Measurements from ENCODE around the gene CLIC3.

Gene CLIC3

GRCh38 chr9:136958898-136959850 is 37.2 kb downstream of the CLIC3 start:
- Histone ChIP-seq H3K27ac (ENCODE audit: low read depth in 2 of 2, low read length in 2 of 2) (no peak overlapping the region), H3K4me1 (ENCODE audit: control insufficient read depth in 2 of 2, insufficient read depth in 2 of 2, low read length in 2 of 2) (peaks cover 3% of the 10 kb centered on the region in 2 donors), H3K36me3 (ENCODE audit: control insufficient read depth in 2 of 2, insufficient read depth in 2 of 2, low read length in 2 of 2) (no peaks in the 10 kb centered on the region), H3K9me3 (ENCODE audit: control insufficient read depth in 2 of 2, low read length in 2 of 2) (no peaks in the 10 kb centered on the region), H3K27me3 (ENCODE audit: control insufficient read depth in 2 of 2, insufficient read depth in 2 of 2, low read length in 2 of 2) (no peaks in the 10 kb centered on the region), H3K9ac (ENCODE audit: low read depth in 1 of 2, low read length in 2 of 2) (no peak overlapping the region), H3K4me3 (ENCODE audit: low read length in 2 of 2) (no peak overlapping the region)

- Histone ChIP-seq H3K27me3 (ENCODE audit: control insufficient read depth in 2 of 2, insufficient read depth in 2 of 2, low read length in 2 of 2) (no peaks in the 10 kb centered on the region), H3K9me3 (ENCODE audit: control insufficient read depth in 2 of 2, low read length in 2 of 2) (no peaks in the 10 kb centered on the region), H3K36me3 (ENCODE audit: control insufficient read depth in 2 of 2, insufficient read depth in 2 of 2, low read length in 2 of 2) (no peaks in the 10 kb centered on the region), H3K4me3 (ENCODE audit: low read length in 2 of 2) (no peak overlapping the region), H3K4me1 (ENCODE audit: control insufficient read depth in 2 of 2, insufficient read depth in 2 of 2, low read length in 2 of 2) (no peaks in the 10 kb centered on the region), H3K9ac (ENCODE audit: low read depth in 1 of 2, low read length in 2 of 2) (no peak overlapping the region), H3K27ac (ENCODE audit: low read depth in 2 of 2, low read length in 2 of 2) (no peak overlapping the region)
Measured at GRCh38 chr9:136958473-136958872, 37.9 kb downstream of the CLIC3 start.

DNA sequence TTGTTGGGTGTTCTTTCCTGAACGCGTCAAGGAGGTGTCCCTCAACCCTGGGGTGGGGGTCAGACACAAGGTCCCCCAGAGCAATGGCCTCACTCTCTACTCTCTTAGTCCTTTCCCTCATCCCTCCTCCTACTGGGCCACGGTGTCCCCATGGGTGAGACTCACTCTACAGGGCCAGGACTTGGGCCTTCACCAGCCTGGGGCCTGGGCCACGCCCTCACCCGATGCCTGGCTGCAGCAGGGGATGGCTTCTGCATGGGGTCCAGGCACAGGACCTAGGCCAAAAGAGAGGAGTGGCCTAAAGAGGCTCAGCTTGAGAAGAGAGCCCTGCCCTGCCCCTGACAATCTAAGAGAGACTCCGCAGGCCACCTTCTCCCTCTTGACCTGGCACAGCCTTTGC is 38.5 kb downstream of the CLIC3 start:
- no peak overlapping the region for H3K9ac ChIP-seq (ENCODE audit: low read depth in 1 of 2, low read length in 2 of 2)
- H3K9me3 ChIP-seq (ENCODE audit: control insufficient read depth in 2 of 2, low read length in 2 of 2): no peaks in the 10 kb centered on the region
- no peak overlapping the region for H3K27ac ChIP-seq (ENCODE audit: low read depth in 2 of 2, low read length in 2 of 2)

GRCh38 chr9:136957461-136957860 is 38.9 kb downstream of the CLIC3 start:
- H3K4me1 ChIP-seq (ENCODE audit: control insufficient read depth in 2 of 2, insufficient read depth in 2 of 2, low read length in 2 of 2): no peaks in the 10 kb centered on the region
- H3K9ac ChIP-seq (ENCODE audit: low read depth in 1 of 2, low read length in 2 of 2): no peak overlapping the region
- no peaks in the 10 kb centered on the region for H3K9me3 ChIP-seq (ENCODE audit: control insufficient read depth in 2 of 2, low read length in 2 of 2)
- no peaks in the 10 kb centered on the region for H3K36me3 ChIP-seq (ENCODE audit: control insufficient read depth in 2 of 2, insufficient read depth in 2 of 2, low read length in 2 of 2)
- H3K27me3 ChIP-seq (ENCODE audit: control insufficient read depth in 2 of 2, insufficient read depth in 2 of 2, low read length in 2 of 2): no peaks in the 10 kb centered on the region
- H3K4me3 ChIP-seq (ENCODE audit: low read length in 2 of 2): no peak overlapping the region
- no peak overlapping the region for H3K27ac ChIP-seq (ENCODE audit: low read depth in 2 of 2, low read length in 2 of 2)

More for the DNA sequence above, 38.5 kb downstream of the CLIC3 start:
- Histone ChIP-seq H3K27me3 (ENCODE audit: control insufficient read depth in 2 of 2, insufficient read depth in 2 of 2, low read length in 2 of 2) (no peaks in the 10 kb centered on the region), H3K4me1 (ENCODE audit: control insufficient read depth in 2 of 2, insufficient read depth in 2 of 2, low read length in 2 of 2) (no peaks in the 10 kb centered on the region), H3K36me3 (ENCODE audit: control insufficient read depth in 2 of 2, insufficient read depth in 2 of 2, low read length in 2 of 2) (no peaks in the 10 kb centered on the region), H3K4me3 (ENCODE audit: low read length in 2 of 2) (no peak overlapping the region)

DNA sequence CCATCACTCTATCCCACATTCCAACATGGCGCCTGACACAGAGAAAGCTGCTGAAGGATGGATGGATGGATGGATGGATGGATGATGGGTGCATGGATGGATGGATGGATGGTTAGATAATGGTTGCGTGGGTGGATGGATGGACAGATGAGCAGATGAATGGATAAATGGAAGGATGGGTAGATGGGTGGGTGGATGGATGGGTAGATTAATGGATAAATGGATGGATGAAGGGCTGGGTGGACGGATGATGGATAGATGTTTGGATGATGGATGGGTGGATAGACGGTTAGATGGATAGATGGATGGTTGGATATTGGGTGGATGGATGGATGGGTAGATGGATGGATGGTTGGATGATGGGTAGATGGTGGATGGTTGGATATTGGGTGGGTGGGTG is 39.8 kb downstream of the CLIC3 start:
- H3K27me3 ChIP-seq (ENCODE audit: control insufficient read depth in 2 of 2, insufficient read depth in 2 of 2, low read length in 2 of 2): no peaks in the 10 kb centered on the region
- H3K9me3 ChIP-seq (ENCODE audit: control insufficient read depth in 2 of 2, low read length in 2 of 2): no peaks in the 10 kb centered on the region
- H3K4me3 ChIP-seq (ENCODE audit: low read length in 2 of 2): no peak overlapping the region
- H3K36me3 ChIP-seq (ENCODE audit: control insufficient read depth in 2 of 2, insufficient read depth in 2 of 2, low read length in 2 of 2): no peaks in the 10 kb centered on the region
- no peak overlapping the region for H3K27ac ChIP-seq (ENCODE audit: low read depth in 2 of 2, low read length in 2 of 2)
- H3K4me1 ChIP-seq (ENCODE audit: control insufficient read depth in 2 of 2, insufficient read depth in 2 of 2, low read length in 2 of 2): no peaks in the 10 kb centered on the region
- no peak overlapping the region for H3K9ac ChIP-seq (ENCODE audit: low read depth in 1 of 2, low read length in 2 of 2)

DNA sequence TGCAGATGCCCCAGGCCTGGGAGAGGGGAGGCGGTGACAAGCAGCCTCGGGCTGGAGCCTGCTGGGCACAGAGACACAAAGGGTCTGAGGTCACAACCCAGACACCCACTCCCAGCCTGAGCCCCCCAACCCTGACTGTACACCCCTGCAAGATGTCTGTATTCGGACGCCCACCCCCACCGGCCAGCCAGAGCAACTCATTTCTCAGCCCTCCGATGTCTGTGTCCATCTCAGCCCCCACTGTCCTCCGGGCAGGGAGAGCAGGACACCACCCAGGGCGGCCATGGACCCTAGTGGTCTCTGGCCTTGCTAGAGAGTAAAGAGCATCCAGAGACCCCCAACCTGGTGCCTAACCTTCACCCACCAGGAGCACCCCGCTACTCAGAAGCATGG is 40.4 kb downstream of the CLIC3 start:
- H3K27ac ChIP-seq (ENCODE audit: low read depth in 2 of 2, low read length in 2 of 2): no peak overlapping the region
- H3K4me1 ChIP-seq (ENCODE audit: control insufficient read depth in 2 of 2, insufficient read depth in 2 of 2, low read length in 2 of 2): no peaks in the 10 kb centered on the region
- H3K4me3 ChIP-seq (ENCODE audit: low read length in 2 of 2): no peak overlapping the region
- H3K9me3 ChIP-seq (ENCODE audit: control insufficient read depth in 2 of 2, low read length in 2 of 2): no peaks in the 10 kb centered on the region
- H3K27me3 ChIP-seq (ENCODE audit: control insufficient read depth in 2 of 2, insufficient read depth in 2 of 2, low read length in 2 of 2): no peaks in the 10 kb centered on the region
- H3K36me3 ChIP-seq (ENCODE audit: control insufficient read depth in 2 of 2, insufficient read depth in 2 of 2, low read length in 2 of 2): no peaks in the 10 kb centered on the region
- no peak overlapping the region for H3K9ac ChIP-seq (ENCODE audit: low read depth in 1 of 2, low read length in 2 of 2)

GRCh38 chr9:136955202-136955942 is 41.0 kb downstream of the CLIC3 start:
- no peaks in the 10 kb centered on the region for H3K27me3 ChIP-seq (ENCODE audit: control insufficient read depth in 2 of 2, insufficient read depth in 2 of 2, low read length in 2 of 2)
- H3K9ac ChIP-seq (ENCODE audit: low read depth in 1 of 2, low read length in 2 of 2): no peak overlapping the region
- no peak overlapping the region for H3K27ac ChIP-seq (ENCODE audit: low read depth in 2 of 2, low read length in 2 of 2)
- peaks cover 4% of the 10 kb centered on the region in 2 donors for H3K4me1 ChIP-seq (ENCODE audit: control insufficient read depth in 2 of 2, insufficient read depth in 2 of 2, low read length in 2 of 2)
- H3K9me3 ChIP-seq (ENCODE audit: control insufficient read depth in 2 of 2, low read length in 2 of 2): no peaks in the 10 kb centered on the region
- H3K36me3 ChIP-seq (ENCODE audit: control insufficient read depth in 2 of 2, insufficient read depth in 2 of 2, low read length in 2 of 2): no peaks in the 10 kb centered on the region
- no peak overlapping the region for H3K4me3 ChIP-seq (ENCODE audit: low read length in 2 of 2)

- Histone ChIP-seq H3K4me1 (ENCODE audit: control insufficient read depth in 2 of 2, insufficient read depth in 2 of 2, low read length in 2 of 2) (peaks cover 6 to 7% of the 10 kb centered on the region in 2 donors), H3K36me3 (ENCODE audit: control insufficient read depth in 2 of 2, insufficient read depth in 2 of 2, low read length in 2 of 2) (no peaks in the 10 kb centered on the region), H3K4me3 (ENCODE audit: low read length in 2 of 2) (no peak overlapping the region), H3K27me3 (ENCODE audit: control insufficient read depth in 2 of 2, insufficient read depth in 2 of 2, low read length in 2 of 2) (no peaks in the 10 kb centered on the region), H3K27ac (ENCODE audit: low read depth in 2 of 2, low read length in 2 of 2) (no peak overlapping the region), H3K9ac (ENCODE audit: low read depth in 1 of 2, low read length in 2 of 2) (no peak overlapping the region), H3K9me3 (ENCODE audit: control insufficient read depth in 2 of 2, low read length in 2 of 2) (no peaks in the 10 kb centered on the region)
Measured at GRCh38 chr9:136954270-136955083, 41.9 kb downstream of the CLIC3 start.

DNA sequence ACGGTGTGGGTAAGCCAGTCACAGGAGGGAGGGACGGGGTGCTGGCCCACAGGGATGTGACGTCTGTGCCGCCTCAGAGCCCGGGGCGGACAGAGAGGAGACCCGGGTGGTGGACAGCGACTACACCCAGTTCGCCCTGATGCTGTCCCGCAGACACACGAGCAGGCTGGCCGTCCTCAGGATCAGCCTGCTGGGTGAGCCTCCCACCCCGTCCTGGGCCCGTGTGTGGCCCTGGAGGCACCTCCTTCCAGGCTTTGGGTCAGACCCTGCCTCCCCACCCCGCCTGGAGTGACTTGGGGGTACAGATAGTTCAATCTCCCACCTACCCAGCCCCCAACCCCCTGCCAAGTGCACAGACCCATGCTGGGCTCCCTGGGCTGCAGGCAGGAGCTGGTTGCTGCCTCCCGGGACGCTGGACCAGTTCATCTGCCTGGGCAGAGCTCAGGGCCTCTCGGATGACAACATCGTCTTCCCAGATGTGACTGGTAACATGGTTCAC is 42.5 kb downstream of the CLIC3 start:
- Histone ChIP-seq H3K36me3 (ENCODE audit: control insufficient read depth in 2 of 2, insufficient read depth in 2 of 2, low read length in 2 of 2) (no peaks in the 10 kb centered on the region), H3K27ac (ENCODE audit: low read depth in 2 of 2, low read length in 2 of 2) (no peak overlapping the region), H3K27me3 (ENCODE audit: control insufficient read depth in 2 of 2, insufficient read depth in 2 of 2, low read length in 2 of 2) (no peaks in the 10 kb centered on the region), H3K4me1 (ENCODE audit: control insufficient read depth in 2 of 2, insufficient read depth in 2 of 2, low read length in 2 of 2) (peaks cover 8 to 12% of the 10 kb centered on the region in 2 donors), H3K9me3 (ENCODE audit: control insufficient read depth in 2 of 2, low read length in 2 of 2) (no peaks in the 10 kb centered on the region), H3K4me3 (ENCODE audit: low read length in 2 of 2) (no peak overlapping the region), H3K9ac (ENCODE audit: low read depth in 1 of 2, low read length in 2 of 2) (no peak overlapping the region)
